AG10803 (cell line): ENCODE measurements around the gene MSMP.

Source experiments
- DNase-seq: peaks from one replicate; pipeline ENCODE4 v3.0.0; 2010; ENCODE audit warnings: low read depth
- H3K4me3 ChIP-seq: 2 replicates; pipeline ENCODE4 v1.5.1; 2011; ENCODE audit warnings: mild to moderate bottlenecking, low read length, control low read depth
- TF ChIP-seq, protein P1 (sequence below): conservative IDR thresholded peaks from 2 replicates; pipeline ENCODE4 v1.5.1; 2011; ENCODE audit warnings: mild to moderate bottlenecking, low read length, control low read depth, inconsistent platforms

The MSMP gene

DNA sequence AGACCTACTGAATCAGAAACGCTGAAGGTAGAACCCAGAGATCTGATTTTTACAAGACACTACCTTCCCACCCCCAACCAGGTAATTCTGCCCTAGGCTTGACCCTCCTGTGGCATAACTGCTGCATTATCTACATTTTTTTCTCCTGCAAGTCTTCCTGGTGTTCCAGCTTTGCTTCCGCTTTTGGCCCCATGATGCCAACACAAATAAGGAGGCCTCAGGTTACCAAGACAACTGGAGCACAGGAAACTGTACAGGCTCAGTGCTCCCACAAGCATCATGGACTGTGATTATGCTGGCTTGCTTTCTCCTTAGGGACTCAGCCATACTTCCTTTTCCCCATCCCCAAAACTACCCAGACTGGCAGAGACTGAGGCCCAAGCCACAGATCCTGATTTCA, 6.6 kb upstream of the MSMP start:
- no peak overlapping the region for H3K4me3 ChIP-seq
- DNase-seq, result no peak
- TF ChIP-seq, protein P1, sequence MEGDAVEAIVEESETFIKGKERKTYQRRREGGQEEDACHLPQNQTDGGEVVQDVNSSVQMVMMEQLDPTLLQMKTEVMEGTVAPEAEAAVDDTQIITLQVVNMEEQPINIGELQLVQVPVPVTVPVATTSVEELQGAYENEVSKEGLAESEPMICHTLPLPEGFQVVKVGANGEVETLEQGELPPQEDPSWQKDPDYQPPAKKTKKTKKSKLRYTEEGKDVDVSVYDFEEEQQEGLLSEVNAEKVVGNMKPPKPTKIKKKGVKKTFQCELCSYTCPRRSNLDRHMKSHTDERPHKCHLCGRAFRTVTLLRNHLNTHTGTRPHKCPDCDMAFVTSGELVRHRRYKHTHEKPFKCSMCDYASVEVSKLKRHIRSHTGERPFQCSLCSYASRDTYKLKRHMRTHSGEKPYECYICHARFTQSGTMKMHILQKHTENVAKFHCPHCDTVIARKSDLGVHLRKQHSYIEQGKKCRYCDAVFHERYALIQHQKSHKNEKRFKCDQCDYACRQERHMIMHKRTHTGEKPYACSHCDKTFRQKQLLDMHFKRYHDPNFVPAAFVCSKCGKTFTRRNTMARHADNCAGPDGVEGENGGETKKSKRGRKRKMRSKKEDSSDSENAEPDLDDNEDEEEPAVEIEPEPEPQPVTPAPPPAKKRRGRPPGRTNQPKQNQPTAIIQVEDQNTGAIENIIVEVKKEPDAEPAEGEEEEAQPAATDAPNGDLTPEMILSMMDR, result no peak

DNA sequence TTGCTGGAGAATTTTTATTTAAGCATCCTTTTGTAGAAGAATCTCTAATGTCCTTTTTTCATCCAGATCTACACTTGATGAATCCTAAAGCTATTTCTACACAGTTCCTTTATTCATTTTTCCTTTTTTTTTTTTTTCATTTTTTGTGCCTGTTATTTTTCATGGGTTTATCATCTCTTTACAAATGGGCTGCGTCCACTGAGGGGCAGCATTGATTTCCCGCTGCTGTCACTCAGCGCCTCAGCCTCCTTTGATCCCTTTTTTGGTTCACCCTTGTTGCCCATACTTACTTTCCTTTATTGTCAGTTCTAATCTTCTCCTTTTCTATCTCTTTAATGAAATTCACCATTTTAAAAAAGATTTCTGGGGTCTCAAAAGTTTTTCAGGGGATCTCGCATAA, 5.7 kb upstream of the MSMP start:
- DNase-seq, result no peak
- TF ChIP-seq, protein P1, result no peak
- H3K4me3 ChIP-seq, result no peak overlapping the region

DNA sequence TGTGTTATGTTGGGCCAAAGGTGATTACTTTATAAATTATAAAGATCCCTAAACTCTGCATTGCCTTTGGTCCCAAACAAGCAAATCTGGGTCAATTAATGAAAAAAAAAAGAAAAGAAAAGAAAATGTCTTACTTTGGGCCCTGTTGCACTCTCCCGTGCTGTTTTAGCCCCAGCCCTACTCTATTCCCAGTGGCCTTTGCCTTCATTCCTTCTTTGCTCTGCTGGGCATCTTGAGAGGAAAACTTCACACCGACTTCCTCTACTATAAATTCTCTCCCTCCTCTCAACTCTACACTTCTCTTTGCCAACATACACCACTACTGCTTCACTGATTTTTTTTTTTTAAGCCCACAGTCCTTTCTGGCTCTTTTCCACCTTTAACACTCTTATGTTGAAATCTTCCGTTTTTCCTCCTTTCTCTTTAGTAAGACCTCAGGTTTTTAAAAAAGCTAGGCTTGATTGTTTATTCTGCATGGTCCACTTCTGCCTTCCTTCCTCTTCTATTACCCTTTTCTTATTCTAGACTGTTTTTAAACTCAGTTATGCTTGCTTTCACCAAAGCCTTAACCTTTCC, 4.5 kb upstream of the MSMP start:
- no peak for DNase-seq
- no peak overlapping the region for H3K4me3 ChIP-seq
- TF ChIP-seq, protein P1, result no peak

DNA sequence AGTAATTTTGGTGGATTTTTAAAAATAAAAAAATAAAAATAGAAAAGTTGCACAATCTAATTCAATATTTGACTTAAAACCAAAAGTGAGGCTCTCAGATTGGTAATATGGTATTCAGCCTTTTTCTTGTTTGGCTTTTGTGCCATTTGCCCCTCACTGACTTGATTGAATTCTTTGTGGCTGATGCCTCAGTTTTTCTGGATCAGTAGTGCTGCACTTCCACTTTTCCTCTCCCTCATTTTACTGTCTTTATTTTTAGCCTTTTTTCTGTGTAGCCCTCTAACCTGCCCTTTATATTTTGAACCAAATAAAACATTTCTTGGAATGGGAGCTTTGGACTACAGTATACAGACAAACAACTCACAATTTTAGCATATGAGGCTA, 3.8 kb upstream of the MSMP start:
- TF ChIP-seq, protein P1, result no peak
- H3K4me3 ChIP-seq, result no peak overlapping the region
- no peak for DNase-seq

DNA sequence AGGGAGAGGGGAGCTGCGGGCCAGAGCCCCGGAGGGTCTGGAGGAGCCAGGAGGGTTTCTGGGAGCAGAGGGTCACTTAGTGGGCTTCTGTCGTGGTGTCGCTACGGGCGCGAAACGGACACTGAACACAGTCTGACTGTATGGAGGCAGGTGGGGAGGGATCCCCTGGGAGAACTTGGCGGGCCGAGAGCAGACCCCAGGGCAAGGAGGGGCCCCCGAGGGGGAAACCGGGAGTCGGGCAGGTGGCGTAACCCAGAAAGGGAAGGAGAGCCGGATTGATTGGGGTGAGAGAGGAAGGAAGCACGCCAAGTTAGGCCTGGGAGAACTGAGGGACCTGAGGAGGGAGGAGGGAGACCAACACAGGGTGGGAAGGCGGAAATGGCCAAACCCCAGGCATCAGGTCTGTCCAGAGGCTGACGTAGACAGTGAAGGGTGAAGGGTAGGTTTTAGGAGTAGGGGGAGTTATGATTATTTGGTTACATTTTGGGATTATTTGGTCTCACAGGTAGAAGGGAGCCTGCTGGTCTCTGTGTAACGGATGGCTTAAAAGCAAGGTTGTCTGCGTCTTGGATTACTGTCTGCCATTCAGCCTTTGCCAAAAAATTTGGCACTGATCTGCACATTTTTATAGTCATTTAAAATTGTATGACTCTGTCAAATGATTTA, 3.3 kb upstream of the MSMP start:
- peak overlapping the region; percentile 20; the same call in 1 of the 2 replicates for H3K4me3 ChIP-seq
- DNase-seq, result no peak
- TF ChIP-seq, protein P1, result no peak

DNA sequence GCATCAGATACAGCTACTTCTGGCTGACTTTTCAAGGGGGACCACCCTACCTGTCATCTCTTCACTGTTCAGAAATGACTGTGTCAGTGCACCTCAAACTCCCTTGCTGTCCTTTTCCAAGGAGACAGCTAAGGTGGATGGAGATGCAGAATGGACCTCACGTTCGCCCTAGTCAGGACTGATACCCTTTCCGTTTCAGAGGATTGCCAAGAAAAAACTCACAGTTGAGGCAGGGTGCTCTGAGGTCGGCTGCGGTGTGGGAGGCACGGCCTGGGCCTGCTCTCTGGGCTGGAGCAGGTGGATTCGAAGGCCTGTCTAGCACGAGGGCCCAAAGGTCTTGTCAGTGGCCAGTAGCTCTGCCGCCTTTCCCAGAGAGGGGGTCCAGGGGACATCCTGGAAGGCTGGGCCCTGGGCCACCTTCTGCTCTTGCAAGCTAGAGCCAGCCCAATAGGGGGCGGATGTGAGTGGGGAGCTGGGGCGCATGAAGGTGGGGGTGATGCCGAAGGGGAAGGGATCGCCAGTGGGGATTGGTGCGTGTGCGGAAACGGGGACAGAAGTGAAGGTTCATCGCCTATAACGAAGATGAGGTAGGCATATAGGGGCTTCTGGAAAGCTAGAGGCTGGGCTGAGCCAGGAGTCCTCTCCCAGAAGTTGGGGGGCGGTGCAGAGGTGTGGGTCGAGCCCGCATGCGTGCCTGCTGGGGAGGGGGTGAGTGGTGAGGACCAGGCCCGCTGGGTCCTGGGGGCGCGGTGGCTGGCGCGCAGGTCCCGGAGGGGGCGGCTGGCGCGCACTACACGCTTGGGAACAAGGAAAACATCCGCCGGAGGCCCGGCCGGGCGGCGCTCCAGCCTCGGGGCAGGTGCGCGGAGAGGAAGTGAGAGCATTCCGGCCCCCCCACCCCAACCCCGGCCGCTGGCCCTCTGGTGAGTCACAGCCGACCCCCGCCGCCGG, 2.5 kb upstream of the MSMP start:
- DNase-seq, result no peak
- H3K4me3 ChIP-seq, result peak overlapping the region; percentile 44
- TF ChIP-seq, protein P1, result peak; percentile 50
